NCI-H774 (cell line): ENCODE data around the gene GRIA4.
"Not testable (repeated sequence)": the region's sequence is repeated elsewhere in the genome, so short reads cannot be mapped to it uniquely, and the experiment has no call there.

Experiments used
- DNase-seq: peaks from one replicate; lab custom pipeline; 2025; lab: John Stamatoyannopoulos, UW

Gene GRIA4

GRCh38 chr11:105860105-105860504 lies 250.2 kb downstream of the GRIA4 start:
- no peak for DNase-seq

GRCh38 chr11:105861225-105861624 lies 251.4 kb downstream of the GRIA4 start:
- peak; percentile 27 for DNase-seq

- DNase-seq: peak; percentile 58
These were observed 253.0 kb downstream of the GRIA4 start for GRCh38 chr11:105862736-105863367.

- no peak for DNase-seq
These were observed 253.7 kb downstream of the GRIA4 start for GRCh38 chr11:105863523-105863922.

- DNase-seq: no peak
These were observed 257.9 kb downstream of the GRIA4 start for GRCh38 chr11:105867742-105868141.

GRCh38 chr11:105868762-105869285 lies 259.0 kb downstream of the GRIA4 start:
- no peak for DNase-seq

GRCh38 chr11:105870516-105871113 lies 260.7 kb downstream of the GRIA4 start:
- no peak for DNase-seq

GRCh38 chr11:105878510-105878909 lies 268.6 kb downstream of the GRIA4 start:
- no peak for DNase-seq

- not testable (repeated sequence) for DNase-seq
These were observed 269.1 kb downstream of the GRIA4 start for GRCh38 chr11:105878927-105879326.

- DNase-seq: peak; percentile 46
These were observed 271.2 kb downstream of the GRIA4 start for GRCh38 chr11:105881027-105881426.

GRCh38 chr11:105884436-105884835 lies 274.6 kb downstream of the GRIA4 start:
- no peak for DNase-seq

GRCh38 chr11:105891685-105892084 lies 281.8 kb downstream of the GRIA4 start:
- DNase-seq: no peak

- no peak for DNase-seq
These were observed 287.3 kb downstream of the GRIA4 start for GRCh38 chr11:105897161-105897560.

GRCh38 chr11:105899772-105900171 lies 289.9 kb downstream of the GRIA4 start:
- no peak for DNase-seq

- no peak for DNase-seq
These were observed 290.7 kb downstream of the GRIA4 start for GRCh38 chr11:105900515-105901035.

- no peak for DNase-seq
These were observed 293.2 kb downstream of the GRIA4 start for GRCh38 chr11:105903113-105903512.

GRCh38 chr11:105906517-105906916 lies 296.6 kb downstream of the GRIA4 start:
- DNase-seq: no peak

GRCh38 chr11:105907319-105907718 lies 297.4 kb downstream of the GRIA4 start:
- DNase-seq: no peak

GRCh38 chr11:105910095-105910715 lies 300.3 kb downstream of the GRIA4 start:
- DNase-seq: peak; percentile 66

- no peak for DNase-seq
These were observed 301.6 kb downstream of the GRIA4 start for GRCh38 chr11:105911454-105911853.

GRCh38 chr11:105912666-105913065 lies 302.8 kb downstream of the GRIA4 start:
- no peak for DNase-seq

- DNase-seq: no peak
These were observed 305.1 kb downstream of the GRIA4 start for GRCh38 chr11:105915021-105915420.

GRCh38 chr11:105918039-105918438 lies 308.2 kb downstream of the GRIA4 start:
- no peak for DNase-seq
